Neural crest cell (in vitro differentiated cells): ENCODE measurements around the gene TEX53. TPM values are rescaled to one million over a fixed set of nuclear protein-coding genes. Genes with fewer than 3 reads are reported as not detected.

ENCODE experiments used
- DNase-seq: peaks from one replicate; pipeline ENCODE4 v3.0.0; 2021; ENCODE audit warnings: low read depth, mixed read lengths, low spot score
- H3K27ac Mint-ChIP-seq: one replicate; pipeline ENCODE4 v1.8.0; 2021; ENCODE audit warnings: mild to moderate bottlenecking, mixed read lengths; ENCODE audit not compliant: unreplicated experiment
- H3K27me3 Mint-ChIP-seq: 2 replicates; pipeline ENCODE4 v1.8.0; 2021; ENCODE audit warnings: low read depth, mild to moderate bottlenecking, mixed read lengths
- H3K36me3 Mint-ChIP-seq: 2 replicates; pipeline ENCODE4 v1.8.0; 2021; ENCODE audit warnings: low read depth, mild to moderate bottlenecking, mixed read lengths
- H3K4me1 Mint-ChIP-seq: 2 replicates; pipeline ENCODE4 v1.8.0; 2021; ENCODE audit warnings: mixed read lengths
- H3K4me3 Mint-ChIP-seq: one replicate; pipeline ENCODE4 v1.8.0; 2021; ENCODE audit warnings: mild to moderate bottlenecking, mixed read lengths
- H3K9me3 Mint-ChIP-seq: 2 replicates; pipeline ENCODE4 v1.8.0; 2021; ENCODE audit warnings: mixed read lengths
- total RNA-seq: library from RNA; stranded (reverse); gene quantifications from 2 replicates; pipeline ENCODE4 v1.2.1, GENCODE V29; 2021
- TF ChIP-seq, protein P1 (sequence below): fragments of 200-600 bp; sonication (generic); conservative IDR thresholded peaks from 2 replicates; pipeline ENCODE4 v1.5.0; 2021; ENCODE audit warnings: antibody characterized with exemption, mild to moderate bottlenecking

TEX53 gene
- total RNA-seq, 1 donor from 2014 or later: not detected

DNA sequence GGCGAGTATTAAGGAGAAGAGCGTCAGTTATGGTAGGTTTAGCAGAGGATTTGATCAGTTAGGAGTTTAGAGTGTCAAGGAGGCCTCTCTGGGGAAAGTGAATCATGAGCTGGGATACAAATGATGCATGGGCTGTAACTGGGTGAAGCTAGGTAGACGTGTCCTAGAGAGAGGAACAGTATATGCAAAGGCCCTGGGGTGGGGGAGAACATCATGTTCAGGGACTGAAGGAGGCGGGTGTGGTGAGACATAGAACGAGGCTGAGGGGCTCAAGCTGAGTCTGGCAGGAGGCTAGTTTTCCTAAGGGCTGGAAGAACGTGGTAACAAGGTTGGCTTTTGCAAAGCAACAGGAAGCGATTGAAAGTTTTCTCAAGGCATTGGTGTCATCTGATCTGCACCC, 36.0 kb downstream of the TEX53 start:
- peaks cover 3% of the 10 kb centered on the region for H3K36me3 Mint-ChIP-seq
- no peak overlapping the region for H3K4me3 Mint-ChIP-seq
- DNase-seq: no peak
- H3K27me3 Mint-ChIP-seq: no peaks in the 10 kb centered on the region
- no peaks in the 10 kb centered on the region for H3K4me1 Mint-ChIP-seq
- H3K9me3 Mint-ChIP-seq: no peaks in the 10 kb centered on the region
- TF ChIP-seq, protein P1, sequence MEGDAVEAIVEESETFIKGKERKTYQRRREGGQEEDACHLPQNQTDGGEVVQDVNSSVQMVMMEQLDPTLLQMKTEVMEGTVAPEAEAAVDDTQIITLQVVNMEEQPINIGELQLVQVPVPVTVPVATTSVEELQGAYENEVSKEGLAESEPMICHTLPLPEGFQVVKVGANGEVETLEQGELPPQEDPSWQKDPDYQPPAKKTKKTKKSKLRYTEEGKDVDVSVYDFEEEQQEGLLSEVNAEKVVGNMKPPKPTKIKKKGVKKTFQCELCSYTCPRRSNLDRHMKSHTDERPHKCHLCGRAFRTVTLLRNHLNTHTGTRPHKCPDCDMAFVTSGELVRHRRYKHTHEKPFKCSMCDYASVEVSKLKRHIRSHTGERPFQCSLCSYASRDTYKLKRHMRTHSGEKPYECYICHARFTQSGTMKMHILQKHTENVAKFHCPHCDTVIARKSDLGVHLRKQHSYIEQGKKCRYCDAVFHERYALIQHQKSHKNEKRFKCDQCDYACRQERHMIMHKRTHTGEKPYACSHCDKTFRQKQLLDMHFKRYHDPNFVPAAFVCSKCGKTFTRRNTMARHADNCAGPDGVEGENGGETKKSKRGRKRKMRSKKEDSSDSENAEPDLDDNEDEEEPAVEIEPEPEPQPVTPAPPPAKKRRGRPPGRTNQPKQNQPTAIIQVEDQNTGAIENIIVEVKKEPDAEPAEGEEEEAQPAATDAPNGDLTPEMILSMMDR: no peak
- H3K27ac Mint-ChIP-seq: peak overlapping the region; percentile 57

DNA sequence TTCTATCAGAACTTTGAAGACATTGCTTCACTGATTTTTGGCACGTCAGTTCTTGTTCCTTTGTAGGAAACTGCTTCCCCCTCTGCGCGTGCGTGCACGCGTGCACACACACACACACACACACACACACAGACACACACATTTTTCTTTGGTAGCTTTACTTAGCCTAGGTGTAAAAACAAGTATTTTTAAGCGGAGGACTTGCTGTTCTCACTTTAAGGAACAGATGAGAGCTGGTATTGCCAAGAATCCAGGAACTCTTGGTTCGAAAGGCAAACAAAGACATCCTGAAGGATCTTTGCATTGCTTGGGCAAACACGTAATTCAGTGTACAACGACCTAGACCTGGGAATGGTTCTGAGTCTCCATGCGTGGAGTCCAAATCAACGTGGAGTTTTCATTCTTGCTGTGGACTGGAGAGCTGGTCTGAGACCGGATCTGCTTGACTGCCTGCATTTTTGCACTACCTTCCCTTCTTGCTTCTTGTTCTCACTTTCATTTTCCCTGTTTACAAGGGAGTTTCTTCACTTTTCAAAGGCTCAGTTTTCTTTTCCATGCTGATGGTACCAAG, 38.3 kb downstream of the TEX53 start:
- TF ChIP-seq, protein P1: no peak
- no peak for DNase-seq
- Mint-ChIP-seq H3K4me3 (no peak overlapping the region), H3K9me3 (no peaks in the 10 kb centered on the region), H3K27ac (peak overlapping the region; percentile 81), H3K36me3 (peaks cover 3% of the 10 kb centered on the region), H3K27me3 (no peaks in the 10 kb centered on the region), H3K4me1 (no peaks in the 10 kb centered on the region)

DNA sequence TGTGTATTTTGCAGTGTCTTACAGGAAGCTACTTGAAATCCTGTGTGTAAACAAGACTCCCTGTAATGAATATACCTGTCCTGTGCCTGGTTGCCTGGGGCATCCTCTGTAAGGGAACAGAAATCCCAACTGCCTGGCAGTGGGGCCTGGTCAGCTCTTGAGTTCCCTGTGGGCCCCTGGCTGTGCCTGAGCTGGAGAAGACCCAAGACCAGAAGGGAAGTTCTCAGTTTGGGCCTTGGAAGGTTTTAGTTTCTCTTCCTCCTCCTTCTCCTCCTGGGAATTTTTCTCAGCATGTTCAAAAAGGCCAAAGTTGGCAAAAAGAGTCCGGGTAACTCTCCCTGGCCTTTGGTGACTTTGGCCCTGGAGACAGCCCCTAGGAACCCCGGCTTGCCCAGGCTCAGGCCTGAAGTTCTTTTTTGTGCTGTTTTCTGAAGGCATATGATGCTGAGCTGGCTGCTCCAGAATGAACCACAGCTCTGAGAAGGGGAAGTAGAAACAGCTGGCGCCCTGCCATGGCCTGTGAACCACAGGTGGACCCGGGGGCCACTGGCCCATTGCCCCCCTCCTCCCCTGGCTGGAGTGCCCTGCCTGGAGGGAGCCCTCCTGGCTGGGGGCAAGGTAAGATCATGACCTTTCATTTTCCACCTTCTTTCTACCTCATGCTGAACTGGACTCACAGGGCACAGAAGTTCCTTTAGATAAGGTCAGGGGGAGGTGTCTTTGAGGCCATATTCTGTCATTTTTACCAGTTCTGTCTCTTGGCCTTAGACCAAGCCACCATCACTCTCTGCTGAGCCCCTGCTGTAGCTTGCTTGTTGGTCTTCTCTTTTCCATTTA, 40.7 kb downstream of the TEX53 start:
- Mint-ChIP-seq H3K4me1 (peaks cover 16% of the 10 kb centered on the region), H3K9me3 (no peaks in the 10 kb centered on the region), H3K36me3 (peaks cover 3% of the 10 kb centered on the region), H3K27me3 (no peaks in the 10 kb centered on the region), H3K27ac (peak overlapping the region; percentile 12), H3K4me3 (no peak overlapping the region)
- TF ChIP-seq, protein P1: no peak
- DNase-seq: no peak

DNA sequence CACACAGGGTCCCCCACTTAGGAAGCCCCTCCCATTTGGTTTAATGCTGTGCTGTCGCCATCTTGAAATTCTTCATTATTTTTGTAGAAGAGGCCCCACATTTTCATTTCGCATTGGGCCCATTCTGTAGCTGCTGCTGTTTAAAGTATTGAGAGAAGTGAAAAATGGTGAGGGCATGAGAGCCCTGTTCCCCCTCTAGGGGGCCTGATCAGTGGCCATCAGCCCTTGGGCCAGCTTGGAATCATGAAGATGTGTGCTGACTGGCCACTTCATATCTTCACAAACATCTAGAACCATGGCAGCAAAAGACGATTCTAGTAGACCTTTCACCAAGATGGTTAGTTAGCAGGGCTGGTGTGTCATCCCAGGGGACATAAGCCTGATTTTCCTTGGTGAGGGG, 43.2 kb downstream of the TEX53 start:
- Mint-ChIP-seq H3K27me3 (no peaks in the 10 kb centered on the region), H3K4me3 (peak overlapping the region; percentile 62), H3K9me3 (no peaks in the 10 kb centered on the region), H3K36me3 (peaks cover under 1% of the 10 kb centered on the region), H3K27ac (no peak overlapping the region), H3K4me1 (peaks cover 27% of the 10 kb centered on the region)
- TF ChIP-seq, protein P1: peak; percentile 21
- DNase-seq: no peak

DNA sequence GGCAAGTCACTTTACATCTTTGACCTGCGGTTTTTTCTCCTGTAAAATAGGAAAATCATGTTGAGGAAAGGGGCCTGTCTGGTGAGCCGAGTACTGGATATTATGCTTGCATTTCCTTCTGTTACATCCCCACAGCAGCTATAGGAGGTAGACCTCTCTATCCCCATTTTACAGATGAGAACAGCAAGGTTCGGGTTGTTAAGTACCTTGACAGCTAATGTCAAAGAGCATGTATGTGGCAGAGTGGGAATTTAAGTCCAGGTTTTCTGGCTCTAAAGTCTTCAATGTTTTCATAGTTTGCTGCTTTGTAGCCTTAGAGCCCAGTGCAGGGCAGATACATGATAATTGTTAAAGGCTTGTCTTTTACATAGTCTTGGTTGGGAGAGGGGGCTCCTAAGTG, 43.7 kb downstream of the TEX53 start:
- Mint-ChIP-seq H3K36me3 (no peaks in the 10 kb centered on the region), H3K9me3 (no peaks in the 10 kb centered on the region), H3K4me1 (peaks cover 29% of the 10 kb centered on the region), H3K4me3 (peak overlapping the region; percentile 35), H3K27ac (no peak overlapping the region), H3K27me3 (no peaks in the 10 kb centered on the region)
- DNase-seq: no peak
- TF ChIP-seq, protein P1: no peak
